ENCODE measurements around the gene HELZ2.

HELZ2 gene

GRCh38 chr20:63548542-63548941, 25.5 kb downstream of the HELZ2 start:
- no peak for DNase-seq (ENCODE audit: low read depth)
- TF ChIP-seq CTCF (IDR thresholded peaks at IDR 0.05; ENCODE audit: low read depth, low read length), result no peak
- no peak for TF ChIP-seq MYC (IDR thresholded peaks at IDR 0.05; ENCODE audit: low read depth, low read length)
- no peak for TF ChIP-seq POLR2A (IDR thresholded peaks at IDR 0.05; ENCODE audit: extremely low read depth, insufficient read length)
- no peak for TF ChIP-seq MAX (IDR thresholded peaks at IDR 0.05; ENCODE audit: low read depth, low read length)
- no peak overlapping the region for H3K4me3 ChIP-seq (ENCODE audit: low read depth, low read length)

GRCh38 chr20:63547725-63548480, 26.1 kb downstream of the HELZ2 start, which contains the start of gene SRMS:
SRMS (minus strand) TSS chr20:63547749; CDS start chr20:63547463, 286 bp downstream.
- H3K4me3 ChIP-seq (ENCODE audit: low read depth, low read length), result no peak within 1 kb of the TSS
- peak; percentile 42 for DNase-seq (ENCODE audit: low read depth)

GRCh38 chr20:63546956-63547724, 26.9 kb downstream of the HELZ2 start:
- TF ChIP-seq POLR2A (IDR thresholded peaks at IDR 0.05; ENCODE audit: extremely low read depth, insufficient read length), result no peak
- peak; percentile 26; the same call in 1 of the 2 replicates for TF ChIP-seq MAX (IDR thresholded peaks at IDR 0.05; ENCODE audit: low read depth, low read length)
- TF ChIP-seq MYC (IDR thresholded peaks at IDR 0.05; ENCODE audit: low read depth, low read length), result no peak
- DNase-seq (ENCODE audit: low read depth), result no peak

More at GRCh38 chr20:63547725-63548480, 26.1 kb downstream of the HELZ2 start, which contains the start of gene SRMS:
- TF ChIP-seq MAX (IDR thresholded peaks at IDR 0.05; ENCODE audit: low read depth, low read length) (no peak), MYC (IDR thresholded peaks at IDR 0.05; ENCODE audit: low read depth, low read length) (no peak), CTCF (IDR thresholded peaks at IDR 0.05; ENCODE audit: low read depth, low read length) (no peak), POLR2A (IDR thresholded peaks at IDR 0.05; ENCODE audit: extremely low read depth, insufficient read length) (no peak)

GRCh38 chr20:63546256-63546955, 27.6 kb downstream of the HELZ2 start:
- no peak for TF ChIP-seq CTCF (IDR thresholded peaks at IDR 0.05; ENCODE audit: low read depth, low read length)
- no peak for TF ChIP-seq MYC (IDR thresholded peaks at IDR 0.05; ENCODE audit: low read depth, low read length)
- no peak for TF ChIP-seq MAX (IDR thresholded peaks at IDR 0.05; ENCODE audit: low read depth, low read length)
- no peak for TF ChIP-seq POLR2A (IDR thresholded peaks at IDR 0.05; ENCODE audit: extremely low read depth, insufficient read length)
- no peak for DNase-seq (ENCODE audit: low read depth)
- H3K4me3 ChIP-seq (ENCODE audit: low read depth, low read length), result no peak overlapping the region

More at GRCh38 chr20:63546956-63547724, 26.9 kb downstream of the HELZ2 start:
- no peak overlapping the region for H3K4me3 ChIP-seq (ENCODE audit: low read depth, low read length)

- no peak for DNase-seq (ENCODE audit: low read depth)
- H3K4me3 ChIP-seq (ENCODE audit: low read depth, low read length), result no peak overlapping the region
- TF ChIP-seq MYC (IDR thresholded peaks at IDR 0.05; ENCODE audit: low read depth, low read length) (no peak), POLR2A (IDR thresholded peaks at IDR 0.05; ENCODE audit: extremely low read depth, insufficient read length) (no peak), MAX (IDR thresholded peaks at IDR 0.05; ENCODE audit: low read depth, low read length) (no peak), CTCF (IDR thresholded peaks at IDR 0.05; ENCODE audit: low read depth, low read length) (no peak)
Observed at GRCh38 chr20:63545814-63546213, 28.2 kb downstream of the HELZ2 start.

Measured in NB4 (cell line).